Vagina (tissue), 2 donors: Measurements from ENCODE around the gene STN1.

ENCODE experiments used
- POLR2A ChIP-seq, 2 donors: fragments of 450-650 bp; IDR thresholded peaks; one replicate each; pipeline ENCODE4 v1.6.1; 2017; ENCODE audit warnings: antibody characterized with exemption in 2 of 2, mild to moderate bottlenecking in 2 of 2, moderate library complexity in 2 of 2
- POLR2AphosphoS5 ChIP-seq, 2 donors: sonication (generic); formaldehyde crosslinking; IDR thresholded peaks; one replicate each; pipeline ENCODE4 v1.9.0; 2017; ENCODE audit warnings: antibody characterized with exemption in 2 of 2, mild to moderate bottlenecking in 2 of 2, low read depth in 1 of 2; ENCODE audit not compliant: insufficient read depth in 1 of 2
- TF ChIP-seq, protein P1 (sequence below), 3 experiments: fragments of 450-650 bp in 2 of 3; fragments of 200-600 bp in 1 of 3; sonication (generic) in 1 of 3; IDR thresholded peaks; one replicate each; pipeline ENCODE4 v1.5.1; 2017 to 2019; ENCODE audit warnings: antibody characterized with exemption in 3 of 3, mild to moderate bottlenecking in 2 of 3, moderate library complexity in 2 of 3

DNA sequence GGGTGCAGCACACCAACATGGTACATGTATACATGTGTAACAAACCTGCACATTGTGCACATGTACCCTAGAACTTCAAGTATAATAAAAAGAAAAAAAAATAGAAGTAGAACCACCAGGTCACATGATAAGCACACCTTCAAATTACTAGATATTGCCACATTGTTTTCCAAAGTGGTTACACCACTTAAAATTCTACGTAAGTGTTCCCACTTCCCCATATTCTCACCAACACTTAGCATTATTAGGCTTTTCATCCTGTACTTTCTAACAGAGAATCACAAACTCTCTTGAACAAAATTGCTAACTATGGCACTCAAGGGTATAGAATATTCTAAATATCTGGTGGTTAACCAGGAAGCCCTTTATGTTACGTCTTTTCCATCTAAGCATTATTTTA lies 85.2 kb downstream of the STN1 start:
- TF ChIP-seq, protein P1, sequence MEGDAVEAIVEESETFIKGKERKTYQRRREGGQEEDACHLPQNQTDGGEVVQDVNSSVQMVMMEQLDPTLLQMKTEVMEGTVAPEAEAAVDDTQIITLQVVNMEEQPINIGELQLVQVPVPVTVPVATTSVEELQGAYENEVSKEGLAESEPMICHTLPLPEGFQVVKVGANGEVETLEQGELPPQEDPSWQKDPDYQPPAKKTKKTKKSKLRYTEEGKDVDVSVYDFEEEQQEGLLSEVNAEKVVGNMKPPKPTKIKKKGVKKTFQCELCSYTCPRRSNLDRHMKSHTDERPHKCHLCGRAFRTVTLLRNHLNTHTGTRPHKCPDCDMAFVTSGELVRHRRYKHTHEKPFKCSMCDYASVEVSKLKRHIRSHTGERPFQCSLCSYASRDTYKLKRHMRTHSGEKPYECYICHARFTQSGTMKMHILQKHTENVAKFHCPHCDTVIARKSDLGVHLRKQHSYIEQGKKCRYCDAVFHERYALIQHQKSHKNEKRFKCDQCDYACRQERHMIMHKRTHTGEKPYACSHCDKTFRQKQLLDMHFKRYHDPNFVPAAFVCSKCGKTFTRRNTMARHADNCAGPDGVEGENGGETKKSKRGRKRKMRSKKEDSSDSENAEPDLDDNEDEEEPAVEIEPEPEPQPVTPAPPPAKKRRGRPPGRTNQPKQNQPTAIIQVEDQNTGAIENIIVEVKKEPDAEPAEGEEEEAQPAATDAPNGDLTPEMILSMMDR (IDR thresholded peaks at IDR 0.05) = no peak
- no peak for TF ChIP-seq POLR2AphosphoS5 (IDR thresholded peaks at IDR 0.05; ENCODE audit: insufficient read depth in 1 of 2, low read depth in 1 of 2)
- TF ChIP-seq POLR2A (IDR thresholded peaks at IDR 0.05) = no peak
